Measurements from ENCODE around the gene CAVIN3. TPM values are rescaled to one million over a fixed set of nuclear protein-coding genes. Genes with fewer than 3 reads are reported as not detected.

CAVIN3 gene, protein sequence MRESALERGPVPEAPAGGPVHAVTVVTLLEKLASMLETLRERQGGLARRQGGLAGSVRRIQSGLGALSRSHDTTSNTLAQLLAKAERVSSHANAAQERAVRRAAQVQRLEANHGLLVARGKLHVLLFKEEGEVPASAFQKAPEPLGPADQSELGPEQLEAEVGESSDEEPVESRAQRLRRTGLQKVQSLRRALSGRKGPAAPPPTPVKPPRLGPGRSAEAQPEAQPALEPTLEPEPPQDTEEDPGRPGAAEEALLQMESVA
- not detected in 2 replicates for total RNA-seq (2014; rRNA removed; shearing (Covaris generic); ENCODE audit: low replicate concordance)

DNA sequence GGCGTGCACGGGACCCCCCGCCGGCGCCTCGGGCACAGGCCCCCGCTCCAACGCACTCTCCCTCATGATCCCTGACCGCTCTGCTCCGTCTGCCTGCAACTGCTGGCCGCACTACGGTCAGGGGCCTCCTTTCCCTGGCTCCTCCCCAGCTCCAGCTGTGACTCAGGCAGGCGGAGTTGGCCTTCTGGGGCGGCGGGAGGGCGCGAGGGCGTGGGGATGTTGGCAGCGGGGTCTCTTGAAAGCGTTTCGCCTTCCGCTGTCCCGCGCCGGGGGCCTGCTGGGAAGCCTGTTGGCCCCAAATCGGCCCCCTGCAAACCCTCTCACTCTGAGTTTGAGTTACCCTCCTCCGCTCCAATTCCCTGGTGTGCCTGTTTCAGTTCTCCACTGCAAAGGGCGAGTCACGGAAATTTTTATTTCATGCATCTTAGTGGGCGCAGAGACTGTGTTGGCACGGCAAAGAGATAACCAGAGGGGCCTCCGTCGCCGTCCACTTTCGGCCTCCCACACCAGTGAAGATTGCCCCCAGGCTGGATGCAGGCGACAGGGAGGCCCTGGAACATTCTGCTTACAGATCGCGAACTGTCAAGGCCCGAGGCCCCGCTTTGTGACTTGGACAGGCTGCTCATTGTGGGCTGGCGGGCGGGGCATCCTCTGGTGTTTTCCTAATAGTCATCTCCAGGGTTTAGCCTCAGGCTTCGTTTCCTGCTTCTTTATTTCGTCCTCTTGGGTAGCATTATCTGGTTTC lies at the start of gene CAVIN3:
Gene CAVIN3, minus strand, starts transcription at position 91 of the 745 bp plus-strand sequence. Its CDS starts 25 bp downstream, at position 66.
- no peaks in the 10 kb centered on the region for H3K9me3 ChIP-seq (ENCODE audit: low read length)
- no peaks in the 10 kb centered on the region for H3K9me2 ChIP-seq (replicated peaks; ENCODE audit: insufficient read depth, low read length)
- H3K4me1 ChIP-seq (ENCODE audit: low read length): no peaks in the 10 kb centered on the region
- no peak within 1 kb of the TSS for H3K4me3 ChIP-seq (ENCODE audit: low read length)
- H3K27me3 ChIP-seq (ENCODE audit: low read length): no peaks in the 10 kb centered on the region
- H3K79me2 ChIP-seq (ENCODE audit: low read length): no peaks in the 10 kb centered on the region
- H3K4me2 ChIP-seq (ENCODE audit: low read depth, low read length, poor library complexity, severe bottlenecking): no peak within 1 kb of the TSS
- no peaks in the 10 kb centered on the region for H3K36me3 ChIP-seq (ENCODE audit: insufficient read depth, low read length)
- H4K20me1 ChIP-seq (ENCODE audit: insufficient read depth, low read depth, low read length): no peaks in the 10 kb centered on the region
- no peak within 1 kb of the TSS for H2AFZ ChIP-seq (ENCODE audit: low read length)
- no peak within 1 kb of the TSS for H3K27ac ChIP-seq (ENCODE audit: low read length)
- no peak for DNase-seq
- no peak within 1 kb of the TSS for H3K9ac ChIP-seq (ENCODE audit: low read length)

DNA sequence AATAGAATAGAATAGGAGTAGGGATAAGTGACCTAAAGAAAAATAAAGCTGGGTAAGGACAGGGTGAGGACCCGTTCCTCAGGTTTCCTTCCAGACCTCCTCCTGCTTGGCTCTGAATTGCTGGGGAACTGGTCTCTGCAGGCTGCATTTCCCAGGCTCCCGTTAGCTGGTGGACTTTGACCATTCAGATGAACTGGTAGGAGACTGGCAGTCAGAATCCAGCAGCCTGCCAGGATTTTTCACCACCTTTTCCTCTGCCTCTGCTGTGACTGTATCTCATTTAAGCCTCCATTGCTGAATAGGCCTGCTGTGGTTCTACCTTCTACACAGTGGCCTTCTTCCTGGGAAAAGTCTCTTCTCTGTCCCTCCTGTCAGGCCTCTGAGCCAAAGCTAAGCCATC lies 45.4 kb upstream of the CAVIN3 start:
- DNase-seq: no peak
- Histone ChIP-seq H3K9ac (ENCODE audit: low read length) (no peak overlapping the region), H3K36me3 (ENCODE audit: insufficient read depth, low read length) (no peaks in the 10 kb centered on the region), H3K4me3 (ENCODE audit: low read length) (no peak overlapping the region), H3K4me1 (ENCODE audit: low read length) (no peaks in the 10 kb centered on the region), H3K27ac (ENCODE audit: low read length) (no peak overlapping the region), H3K4me2 (ENCODE audit: low read depth, low read length, poor library complexity, severe bottlenecking) (no peak overlapping the region), H3K9me2 (replicated peaks; ENCODE audit: insufficient read depth, low read length) (no peaks in the 10 kb centered on the region), H2AFZ (ENCODE audit: low read length) (no peak overlapping the region), H3K27me3 (ENCODE audit: low read length) (no peaks in the 10 kb centered on the region), H3K79me2 (ENCODE audit: low read length) (no peaks in the 10 kb centered on the region), H3K9me3 (ENCODE audit: low read length) (no peaks in the 10 kb centered on the region), H4K20me1 (ENCODE audit: insufficient read depth, low read depth, low read length) (no peaks in the 10 kb centered on the region)

DNA sequence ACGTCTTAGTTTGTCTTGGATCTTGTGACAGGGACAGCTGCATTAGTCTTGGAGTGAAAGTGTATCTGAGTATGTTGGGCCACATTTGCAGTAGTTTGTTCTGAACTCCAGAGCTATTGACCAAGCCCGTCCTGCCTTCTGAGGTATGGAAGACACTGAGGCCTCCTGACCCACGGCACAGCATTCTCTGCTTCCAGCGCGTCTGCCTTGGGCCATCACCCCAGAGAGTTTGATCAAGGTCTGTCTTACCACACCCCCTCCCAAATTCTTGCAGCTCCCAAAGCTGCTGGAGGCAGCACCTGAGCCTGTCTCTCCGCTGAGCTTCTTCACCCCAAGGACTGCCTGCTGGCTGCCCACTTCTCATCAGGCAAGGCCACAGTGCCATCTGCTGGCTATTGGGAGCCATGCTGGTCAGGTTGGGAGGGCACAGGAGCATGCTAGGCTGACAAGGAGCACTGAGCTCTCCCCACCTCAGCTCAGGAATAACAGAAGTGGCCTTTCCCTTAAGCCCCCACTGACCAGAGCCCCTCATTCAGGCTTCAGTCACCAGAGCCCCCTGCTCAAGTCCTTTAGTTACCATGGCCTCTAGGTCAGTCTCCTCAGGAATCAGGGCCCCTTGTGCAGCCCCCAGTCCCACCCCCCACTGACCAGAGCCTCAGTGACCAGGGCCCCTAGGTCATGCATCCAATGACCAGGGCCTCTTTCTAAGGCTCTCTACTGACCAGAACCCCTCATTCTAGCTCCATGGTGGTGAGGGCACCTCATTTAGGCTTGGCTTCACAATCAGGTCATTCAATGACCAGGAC lies 42.8 kb upstream of the CAVIN3 start:
- no peaks in the 10 kb centered on the region for H3K9me3 ChIP-seq (ENCODE audit: low read length)
- no peaks in the 10 kb centered on the region for H4K20me1 ChIP-seq (ENCODE audit: insufficient read depth, low read depth, low read length)
- H3K4me1 ChIP-seq (ENCODE audit: low read length): no peaks in the 10 kb centered on the region
- H3K4me3 ChIP-seq (ENCODE audit: low read length): no peak overlapping the region
- DNase-seq: peak; percentile 88
- H3K4me2 ChIP-seq (ENCODE audit: low read depth, low read length, poor library complexity, severe bottlenecking): no peak overlapping the region
- no peak overlapping the region for H3K27ac ChIP-seq (ENCODE audit: low read length)
- H2AFZ ChIP-seq (ENCODE audit: low read length): no peak overlapping the region
- H3K27me3 ChIP-seq (ENCODE audit: low read length): no peaks in the 10 kb centered on the region
- H3K36me3 ChIP-seq (ENCODE audit: insufficient read depth, low read length): no peaks in the 10 kb centered on the region
- no peak overlapping the region for H3K9ac ChIP-seq (ENCODE audit: low read length)
- no peaks in the 10 kb centered on the region for H3K79me2 ChIP-seq (ENCODE audit: low read length)
- no peaks in the 10 kb centered on the region for H3K9me2 ChIP-seq (replicated peaks; ENCODE audit: insufficient read depth, low read length)

DNA sequence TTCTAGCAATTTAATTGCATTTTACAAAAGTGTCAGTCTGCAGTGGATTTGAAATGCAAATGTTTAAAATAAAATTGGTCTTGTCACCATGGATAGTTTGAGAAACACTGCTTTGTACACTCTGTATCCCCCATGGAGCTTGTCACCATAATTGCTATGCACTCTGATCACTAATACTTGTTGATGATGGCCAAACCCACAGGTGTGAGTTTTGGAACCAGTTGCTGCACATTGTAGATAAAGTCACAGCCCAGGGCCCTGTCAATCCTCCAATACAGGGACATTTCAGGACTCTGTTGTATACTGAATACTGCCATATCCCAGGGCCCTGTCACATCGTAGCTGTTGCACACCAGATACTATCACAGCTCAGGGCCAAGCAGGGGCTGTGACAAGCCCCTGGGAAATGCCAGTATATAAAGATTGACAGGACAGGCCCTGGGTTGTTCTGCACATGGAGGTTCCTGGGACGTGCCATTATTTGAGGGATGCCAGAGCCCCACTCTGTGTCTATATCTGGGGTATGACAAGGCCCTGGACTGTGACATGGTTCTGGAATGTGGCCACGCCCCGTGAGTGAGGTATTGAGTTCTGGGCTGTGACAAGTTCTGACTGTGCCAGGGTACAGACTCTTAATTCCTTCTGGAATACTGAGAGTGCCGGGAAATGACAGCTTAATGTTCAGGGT lies 42.0 kb upstream of the CAVIN3 start:
- Histone ChIP-seq H3K36me3 (ENCODE audit: insufficient read depth, low read length) (no peaks in the 10 kb centered on the region), H3K27me3 (ENCODE audit: low read length) (no peaks in the 10 kb centered on the region), H3K4me1 (ENCODE audit: low read length) (no peaks in the 10 kb centered on the region), H3K4me2 (ENCODE audit: low read depth, low read length, poor library complexity, severe bottlenecking) (no peak overlapping the region), H3K27ac (ENCODE audit: low read length) (no peak overlapping the region), H3K4me3 (ENCODE audit: low read length) (no peak overlapping the region), H3K79me2 (ENCODE audit: low read length) (no peaks in the 10 kb centered on the region), H4K20me1 (ENCODE audit: insufficient read depth, low read depth, low read length) (no peaks in the 10 kb centered on the region), H3K9ac (ENCODE audit: low read length) (no peak overlapping the region), H2AFZ (ENCODE audit: low read length) (no peak overlapping the region), H3K9me3 (ENCODE audit: low read length) (no peaks in the 10 kb centered on the region), H3K9me2 (replicated peaks; ENCODE audit: insufficient read depth, low read length) (no peaks in the 10 kb centered on the region)
- DNase-seq: no peak

DNA sequence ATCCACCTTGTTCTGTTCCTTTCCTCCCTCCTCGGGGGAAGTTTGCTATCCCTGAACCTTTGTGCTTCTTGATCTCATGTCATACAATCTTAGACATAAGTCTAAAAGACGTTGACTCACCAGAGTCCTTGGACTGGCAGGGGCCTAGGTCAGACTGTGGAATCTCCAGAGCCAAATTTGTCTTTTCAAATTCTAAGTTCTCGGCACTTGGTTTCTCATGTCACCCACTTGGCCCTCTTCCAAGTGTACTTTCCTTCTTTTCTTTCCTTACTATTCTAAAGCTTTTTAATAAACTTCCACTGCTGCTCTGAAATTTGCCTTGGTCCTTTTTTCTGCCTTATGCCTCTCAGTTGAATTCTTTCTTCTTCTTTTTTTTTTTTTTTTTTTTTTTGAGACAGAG lies 39.9 kb upstream of the CAVIN3 start:
- H3K4me3 ChIP-seq (ENCODE audit: low read length): no peak overlapping the region
- no peak overlapping the region for H3K4me2 ChIP-seq (ENCODE audit: low read depth, low read length, poor library complexity, severe bottlenecking)
- H3K36me3 ChIP-seq (ENCODE audit: insufficient read depth, low read length): no peaks in the 10 kb centered on the region
- DNase-seq: no peak
- H3K9ac ChIP-seq (ENCODE audit: low read length): no peak overlapping the region
- no peak overlapping the region for H3K27ac ChIP-seq (ENCODE audit: low read length)
- H3K79me2 ChIP-seq (ENCODE audit: low read length): no peaks in the 10 kb centered on the region
- H2AFZ ChIP-seq (ENCODE audit: low read length): no peak overlapping the region
- no peaks in the 10 kb centered on the region for H4K20me1 ChIP-seq (ENCODE audit: insufficient read depth, low read depth, low read length)
- H3K27me3 ChIP-seq (ENCODE audit: low read length): no peaks in the 10 kb centered on the region
- H3K4me1 ChIP-seq (ENCODE audit: low read length): no peaks in the 10 kb centered on the region
- H3K9me3 ChIP-seq (ENCODE audit: low read length): no peaks in the 10 kb centered on the region
- no peaks in the 10 kb centered on the region for H3K9me2 ChIP-seq (replicated peaks; ENCODE audit: insufficient read depth, low read length)

DNA sequence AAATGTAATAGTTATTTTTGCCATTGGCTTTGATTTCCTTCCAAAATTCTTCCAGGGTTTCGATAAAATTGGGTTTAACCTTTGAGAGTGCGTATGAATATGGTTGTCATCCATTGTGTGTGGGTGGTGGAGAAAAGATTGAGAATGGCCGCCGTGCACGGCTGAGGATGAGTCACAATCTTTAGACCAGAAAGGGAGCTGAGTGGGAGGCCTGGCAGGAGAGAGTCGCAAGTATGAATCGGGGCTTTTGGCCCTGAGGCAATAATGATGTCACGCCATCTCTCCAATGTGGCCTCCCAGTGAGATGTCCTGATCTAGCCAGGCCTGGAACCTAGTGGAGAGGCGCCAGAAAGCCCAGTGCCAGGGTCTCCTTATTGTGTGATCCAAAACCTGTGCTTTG lies 36.9 kb upstream of the CAVIN3 start:
- no peaks in the 10 kb centered on the region for H3K9me3 ChIP-seq (ENCODE audit: low read length)
- no peak for DNase-seq
- H4K20me1 ChIP-seq (ENCODE audit: insufficient read depth, low read depth, low read length): no peaks in the 10 kb centered on the region
- no peaks in the 10 kb centered on the region for H3K79me2 ChIP-seq (ENCODE audit: low read length)
- no peak overlapping the region for H3K27ac ChIP-seq (ENCODE audit: low read length)
- no peaks in the 10 kb centered on the region for H3K9me2 ChIP-seq (replicated peaks; ENCODE audit: insufficient read depth, low read length)
- no peak overlapping the region for H3K4me2 ChIP-seq (ENCODE audit: low read depth, low read length, poor library complexity, severe bottlenecking)
- H3K27me3 ChIP-seq (ENCODE audit: low read length): no peaks in the 10 kb centered on the region
- no peak overlapping the region for H2AFZ ChIP-seq (ENCODE audit: low read length)
- no peak overlapping the region for H3K4me3 ChIP-seq (ENCODE audit: low read length)
- no peaks in the 10 kb centered on the region for H3K36me3 ChIP-seq (ENCODE audit: insufficient read depth, low read length)
- H3K4me1 ChIP-seq (ENCODE audit: low read length): no peaks in the 10 kb centered on the region
- no peak overlapping the region for H3K9ac ChIP-seq (ENCODE audit: low read length)

DNA sequence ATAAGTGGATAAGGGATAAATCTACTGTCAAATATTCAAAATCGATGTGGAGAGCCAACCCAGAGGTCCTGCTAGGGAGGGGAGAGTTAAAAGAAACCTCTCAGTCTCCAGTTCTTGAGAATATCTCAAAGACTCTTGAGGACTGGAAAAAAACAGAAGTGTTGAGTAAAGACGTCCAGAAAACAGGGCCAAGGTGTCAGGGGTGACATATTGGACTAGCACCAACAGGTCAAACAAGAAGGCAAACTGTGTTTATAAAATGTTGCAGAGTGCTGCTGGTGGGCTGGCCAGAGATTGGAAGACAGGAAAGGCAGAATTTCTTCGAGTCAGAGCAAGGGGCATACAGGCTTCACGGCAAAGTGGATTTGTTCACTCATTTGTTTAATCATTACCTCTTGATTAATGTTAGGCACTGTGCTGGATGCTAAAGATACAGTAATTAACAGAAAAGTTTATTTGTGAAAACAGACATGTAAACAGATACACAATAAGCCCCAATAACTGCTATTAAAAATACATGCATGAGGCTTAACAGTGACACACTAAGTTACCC lies 36.3 kb upstream of the CAVIN3 start:
- DNase-seq: no peak
- Histone ChIP-seq H3K36me3 (ENCODE audit: insufficient read depth, low read length) (no peaks in the 10 kb centered on the region), H3K4me2 (ENCODE audit: low read depth, low read length, poor library complexity, severe bottlenecking) (no peak overlapping the region), H3K27me3 (ENCODE audit: low read length) (no peaks in the 10 kb centered on the region), H3K9me3 (ENCODE audit: low read length) (no peaks in the 10 kb centered on the region), H3K79me2 (ENCODE audit: low read length) (no peaks in the 10 kb centered on the region), H3K27ac (ENCODE audit: low read length) (no peak overlapping the region), H3K9me2 (replicated peaks; ENCODE audit: insufficient read depth, low read length) (no peaks in the 10 kb centered on the region), H3K4me1 (ENCODE audit: low read length) (no peaks in the 10 kb centered on the region), H4K20me1 (ENCODE audit: insufficient read depth, low read depth, low read length) (no peaks in the 10 kb centered on the region), H2AFZ (ENCODE audit: low read length) (no peak overlapping the region), H3K9ac (ENCODE audit: low read length) (no peak overlapping the region), H3K4me3 (ENCODE audit: low read length) (no peak overlapping the region)
